ENCODE data around the gene COX7B. TPM values are rescaled to one million over a fixed set of nuclear protein-coding genes. Genes with fewer than 3 reads are reported as not detected.

The COX7B gene
- total and polyA plus RNA-seq, 10 of the 15 experiments (the other 5 are each of a cell fraction or from before 2014, with no cell fraction given), result 331 to 2,070 (median 987) TPM

DNA sequence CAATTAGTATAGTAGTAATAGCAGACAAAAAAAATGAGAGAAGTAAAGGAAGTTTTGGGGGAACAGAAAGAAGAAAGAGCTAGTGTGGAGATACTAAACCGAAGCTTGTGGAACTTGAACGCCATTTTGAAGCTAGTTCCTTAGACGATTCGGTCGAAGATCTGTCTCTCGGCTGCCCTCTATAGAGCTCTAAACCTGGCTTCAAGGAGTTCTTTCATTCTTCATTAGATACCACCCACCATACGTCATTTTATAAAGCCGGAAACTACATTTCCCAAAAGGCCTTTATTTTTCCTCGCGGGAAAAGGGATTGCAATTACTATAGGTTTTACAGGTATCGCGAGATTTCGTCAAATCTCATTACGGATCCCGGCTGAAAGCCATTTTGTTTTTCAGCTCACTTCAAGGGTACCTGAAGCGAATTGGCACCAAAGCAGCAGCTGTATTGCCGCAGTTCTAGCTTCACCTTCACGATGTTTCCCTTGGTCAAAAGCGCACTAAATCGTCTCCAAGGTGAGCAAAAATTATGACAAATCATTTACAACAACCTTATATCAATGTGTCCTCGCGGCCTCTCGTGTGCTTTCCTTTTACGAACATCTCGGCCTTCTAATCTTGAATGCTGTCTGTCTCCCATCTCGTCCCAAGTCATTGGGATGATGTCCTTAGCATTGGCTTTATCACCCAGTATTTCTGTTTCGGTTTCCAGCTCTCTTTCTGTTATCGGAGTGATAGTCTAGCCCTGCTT lies at the start of gene COX7B (continued):
- TF ChIP-seq, protein P1, sequence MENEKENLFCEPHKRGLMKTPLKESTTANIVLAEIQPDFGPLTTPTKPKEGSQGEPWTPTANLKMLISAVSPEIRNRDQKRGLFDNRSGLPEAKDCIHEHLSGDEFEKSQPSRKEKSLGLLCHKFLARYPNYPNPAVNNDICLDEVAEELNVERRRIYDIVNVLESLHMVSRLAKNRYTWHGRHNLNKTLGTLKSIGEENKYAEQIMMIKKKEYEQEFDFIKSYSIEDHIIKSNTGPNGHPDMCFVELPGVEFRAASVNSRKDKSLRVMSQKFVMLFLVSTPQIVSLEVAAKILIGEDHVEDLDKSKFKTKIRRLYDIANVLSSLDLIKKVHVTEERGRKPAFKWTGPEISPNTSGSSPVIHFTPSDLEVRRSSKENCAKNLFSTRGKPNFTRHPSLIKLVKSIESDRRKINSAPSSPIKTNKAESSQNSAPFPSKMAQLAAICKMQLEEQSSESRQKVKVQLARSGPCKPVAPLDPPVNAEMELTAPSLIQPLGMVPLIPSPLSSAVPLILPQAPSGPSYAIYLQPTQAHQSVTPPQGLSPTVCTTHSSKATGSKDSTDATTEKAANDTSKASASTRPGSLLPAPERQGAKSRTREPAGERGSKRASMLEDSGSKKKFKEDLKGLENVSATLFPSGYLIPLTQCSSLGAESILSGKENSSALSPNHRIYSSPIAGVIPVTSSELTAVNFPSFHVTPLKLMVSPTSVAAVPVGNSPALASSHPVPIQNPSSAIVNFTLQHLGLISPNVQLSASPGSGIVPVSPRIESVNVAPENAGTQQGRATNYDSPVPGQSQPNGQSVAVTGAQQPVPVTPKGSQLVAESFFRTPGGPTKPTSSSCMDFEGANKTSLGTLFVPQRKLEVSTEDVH (IDR thresholded peaks at IDR 0.05; ENCODE audit: low read depth, partially characterized antibody), result peak; percentile 58
- TF ChIP-seq HDAC2 (IDR thresholded peaks at IDR 0.05) (no peak), TCF3 (IDR thresholded peaks at IDR 0.05; ENCODE audit: borderline replicate concordance, insufficient read depth, low read depth, low read length) (no peak), NR2C1 (IDR thresholded peaks at IDR 0.05) (no peak), POLR2A (IDR thresholded peaks at IDR 0.05; ENCODE audit: low read depth, low read length) (peak; percentile 78), IRF4 (IDR thresholded peaks at IDR 0.05; ENCODE audit: low read depth, low read length) (no peak), CREB1 (IDR thresholded peaks at IDR 0.05; ENCODE audit: low read depth) (peak; percentile 91), MYC (IDR thresholded peaks at IDR 0.05; ENCODE audit: insufficient read depth, insufficient read length, insufficient replicate concordance, low read length, severe bottlenecking) (no peak), SUZ12 (IDR thresholded peaks at IDR 0.05; ENCODE audit: unreplicated experiment) (no peak), MYB (IDR thresholded peaks at IDR 0.05; ENCODE audit: borderline replicate concordance, low read depth, low read length) (no peak), ZBTB40 (IDR thresholded peaks at IDR 0.05; ENCODE audit: borderline replicate concordance) (peak; percentile 60; the same call in 1 of the 2 replicates), NR2F1 (conservative IDR thresholded peaks at IDR 0.05) (no peak), HDGF (IDR thresholded peaks at IDR 0.05) (no peak), POLR2AphosphoS5 (IDR thresholded peaks at IDR 0.05; ENCODE audit: low read length) (peak; percentile 93), CREM (IDR thresholded peaks at IDR 0.05; ENCODE audit: low read depth) (peak; percentile 82), BRCA1 (IDR thresholded peaks at IDR 0.05; ENCODE audit: low read depth, low read length) (peak; percentile 85), FOXK2 (IDR thresholded peaks at IDR 0.05) (no peak), RCOR1 (conservative IDR thresholded peaks at IDR 0.05; ENCODE audit: low read depth, low read length) (peak; percentile 95), IKZF1 (conservative IDR thresholded peaks at IDR 0.05) (peak; percentile 67), IKZF2 (IDR thresholded peaks at IDR 0.05) (0 out of 4 replicates have a peak, but pooled peaks of 1 of the 2 experiments have one; percentile 9), RAD21 (IDR thresholded peaks at IDR 0.05; ENCODE audit: insufficient read depth, low read depth, low read length) (peak; percentile 54)
- TF ChIP-seq, protein P2, sequence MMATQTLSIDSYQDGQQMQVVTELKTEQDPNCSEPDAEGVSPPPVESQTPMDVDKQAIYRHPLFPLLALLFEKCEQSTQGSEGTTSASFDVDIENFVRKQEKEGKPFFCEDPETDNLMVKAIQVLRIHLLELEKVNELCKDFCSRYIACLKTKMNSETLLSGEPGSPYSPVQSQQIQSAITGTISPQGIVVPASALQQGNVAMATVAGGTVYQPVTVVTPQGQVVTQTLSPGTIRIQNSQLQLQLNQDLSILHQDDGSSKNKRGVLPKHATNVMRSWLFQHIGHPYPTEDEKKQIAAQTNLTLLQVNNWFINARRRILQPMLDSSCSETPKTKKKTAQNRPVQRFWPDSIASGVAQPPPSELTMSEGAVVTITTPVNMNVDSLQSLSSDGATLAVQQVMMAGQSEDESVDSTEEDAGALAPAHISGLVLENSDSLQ (IDR thresholded peaks at IDR 0.05), result peak; percentile 53; the same call in 1 of the 2 replicates
- TF ChIP-seq, protein P3, sequence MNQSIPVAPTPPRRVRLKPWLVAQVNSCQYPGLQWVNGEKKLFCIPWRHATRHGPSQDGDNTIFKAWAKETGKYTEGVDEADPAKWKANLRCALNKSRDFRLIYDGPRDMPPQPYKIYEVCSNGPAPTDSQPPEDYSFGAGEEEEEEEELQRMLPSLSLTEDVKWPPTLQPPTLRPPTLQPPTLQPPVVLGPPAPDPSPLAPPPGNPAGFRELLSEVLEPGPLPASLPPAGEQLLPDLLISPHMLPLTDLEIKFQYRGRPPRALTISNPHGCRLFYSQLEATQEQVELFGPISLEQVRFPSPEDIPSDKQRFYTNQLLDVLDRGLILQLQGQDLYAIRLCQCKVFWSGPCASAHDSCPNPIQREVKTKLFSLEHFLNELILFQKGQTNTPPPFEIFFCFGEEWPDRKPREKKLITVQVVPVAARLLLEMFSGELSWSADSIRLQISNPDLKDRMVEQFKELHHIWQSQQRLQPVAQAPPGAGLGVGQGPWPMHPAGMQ (IDR thresholded peaks at IDR 0.05; ENCODE audit: borderline replicate concordance), result peak; percentile 89

Data from GM12878 (cell line).